CD14-positive monocyte (primary cell): ENCODE measurements around the gene APOL4. TPM values are rescaled to one million over a fixed set of nuclear protein-coding genes. Genes with fewer than 3 reads are reported as not detected.

Experiments
- DNase-seq, 3 donors: peaks; one replicate each; pipeline ENCODE4 v3.0.0-alpha.2; 2011 to 2022
- H2AFZ ChIP-seq: 2 replicates; pipeline ENCODE4 v1.6.0; 2012; ENCODE audit warnings: mild to moderate bottlenecking, low read depth, low read length, inconsistent platforms; ENCODE audit not compliant: insufficient read depth, poor library complexity, severe bottlenecking
- H3K27ac ChIP-seq, 2 donors: 1 replicate in 1 of 2; 2 replicates in 1 of 2; pipeline ENCODE4 v1.5.1; 2012 to 2013; ENCODE audit warnings: low read length in 2 of 2, control low read depth in 1 of 2, inconsistent platforms in 1 of 2, low read depth in 1 of 2, mild to moderate bottlenecking in 1 of 2
- H3K27me3 ChIP-seq, 2 donors: one replicate each; pipeline versions ENCODE4 v1.6.0 to v1.6.1; 2011 to 2013; ENCODE audit warnings: low read length in 2 of 2; ENCODE audit not compliant: control insufficient read depth in 2 of 2, insufficient read depth in 2 of 2
- H3K36me3 ChIP-seq, 2 donors: replicated peaks in 1 of 2; 1 replicate in 1 of 2; 2 replicates in 1 of 2; pipeline versions ENCODE4 v1.5.1 to v1.6.1; 2012 to 2013; ENCODE audit warnings: low read length in 2 of 2, control low read depth in 1 of 2, inconsistent platforms in 1 of 2, mild to moderate bottlenecking in 1 of 2; ENCODE audit not compliant: insufficient read depth in 2 of 2, control insufficient read depth in 1 of 2
- H3K4me1 ChIP-seq, 2 donors: 1 replicate in 1 of 2; 2 replicates in 1 of 2; pipeline versions ENCODE4 v1.5.1 to v1.6.1; 2012 to 2013; ENCODE audit warnings: low read length in 2 of 2, control low read depth in 1 of 2, inconsistent platforms in 1 of 2, mild to moderate bottlenecking in 1 of 2, moderate library complexity in 1 of 2; ENCODE audit not compliant: insufficient read depth in 2 of 2, control insufficient read depth in 1 of 2
- H3K4me2 ChIP-seq: replicated peaks from 2 replicates; pipeline ENCODE3; 2012; ENCODE audit warnings: low read length, moderate library complexity, mild to moderate bottlenecking; ENCODE audit not compliant: poor library complexity, severe bottlenecking; ENCODE audit errors: extremely low read depth
- H3K4me3 ChIP-seq, 3 experiments: fragments of 200-600 bp in 1 of 3; sonication (generic) in 1 of 3; replicated peaks in 1 of 3; 1 replicate in 2 of 3; 2 replicates in 1 of 3; pipeline ENCODE4 v1.5.1; 2011 to 2013; ENCODE audit warnings: low read length in 3 of 3, mild to moderate bottlenecking in 3 of 3, control low read depth in 2 of 3, low read depth in 2 of 3, inconsistent platforms in 1 of 3, moderate library complexity in 1 of 3
- H3K79me2 ChIP-seq: 2 replicates; pipeline ENCODE4 v1.6.0; 2012; ENCODE audit warnings: mild to moderate bottlenecking, control low read depth, inconsistent platforms, low read length, moderate library complexity; ENCODE audit not compliant: insufficient read depth
- H3K9ac ChIP-seq: 2 replicates; pipeline ENCODE4 v1.6.0; 2017; ENCODE audit warnings: low read length, mild to moderate bottlenecking; ENCODE audit not compliant: insufficient read depth, poor library complexity, severe bottlenecking
- H3K9me3 ChIP-seq, 2 donors: replicated peaks in 1 of 2; 1 replicate in 1 of 2; 2 replicates in 1 of 2; pipeline versions ENCODE4 v1.5.1 to v1.6.1; 2012 to 2013; ENCODE audit warnings: low read length in 2 of 2, control low read depth in 1 of 2; ENCODE audit not compliant: control insufficient read depth in 1 of 2, insufficient read depth in 1 of 2
- H4K20me1 ChIP-seq: 2 replicates; pipeline ENCODE4 v1.6.0; 2012; ENCODE audit warnings: mild to moderate bottlenecking, low read length, control low read depth, moderate library complexity; ENCODE audit not compliant: insufficient read depth
- H3K27ac Mint-ChIP-seq, 7 donors: one replicate each; pipeline ENCODE4 v1.8.0; 2020; ENCODE audit warnings: mild to moderate bottlenecking in 7 of 7, mixed read lengths in 7 of 7, moderate library complexity in 6 of 7, inconsistent platforms in 2 of 7
- H3K27me3 Mint-ChIP-seq, 3 donors: one replicate each; pipeline ENCODE4 v1.8.0; 2021 to 2022; ENCODE audit warnings: low read depth in 3 of 3, mild to moderate bottlenecking in 3 of 3, mixed read lengths in 3 of 3, moderate library complexity in 3 of 3, inconsistent platforms in 1 of 3
- H3K36me3 Mint-ChIP-seq, 2 donors: one replicate each; pipeline ENCODE4 v1.8.0; 2020; ENCODE audit warnings: mixed read lengths in 2 of 2, inconsistent platforms in 1 of 2, mild to moderate bottlenecking in 1 of 2
- H3K4me1 Mint-ChIP-seq: one replicate; pipeline ENCODE4 v1.8.0; 2020; ENCODE audit warnings: mild to moderate bottlenecking, mixed read lengths
- H3K4me3 Mint-ChIP-seq, 2 donors: one replicate each; pipeline ENCODE4 v1.8.0; 2020; ENCODE audit warnings: mild to moderate bottlenecking in 2 of 2, mixed read lengths in 2 of 2, moderate library complexity in 1 of 2
- H3K9me3 Mint-ChIP-seq, 7 donors: one replicate each; pipeline ENCODE4 v1.8.0; 2020 to 2022; ENCODE audit warnings: mixed read lengths in 7 of 7, mild to moderate bottlenecking in 6 of 7, moderate library complexity in 6 of 7, inconsistent platforms in 2 of 7
- CTCF ChIP-seq: fragments of 200-600 bp; IDR thresholded peaks from one replicate; pipeline ENCODE4 v1.8.0; 2022; ENCODE audit warnings: antibody characterized with exemption, mild to moderate bottlenecking
- WGBS: methylation state at CpG from one replicate; pipeline ENCODE4 v1.1.5; 2013; ENCODE audit warnings: missing lambda C conversion rate; ENCODE audit not compliant: insufficient coverage; 5-methylcytosine and 5-hydroxymethylcytosine counted together
- intact Hi-C, 2 donors: fragments of 100-400 bp; cut with micrococcal nuclease; formaldehyde crosslinking; loops; one replicate each; pipeline versions ENCODE4 v1.15.0 to v1.15.1; 2023
- polyA plus RNA-seq, 3 donors: library from polyadenylated mRNA; depleted of rRNA in 1 of 3; unstranded in 2 of 3; stranded (reverse) in 1 of 3; fragments of 300-500 nt in 2 of 3; fragments of >200 nt in 1 of 3; fragmentation: Illumina TruSeq in 2 of 3; gene quantifications; 1 replicate in 2 of 3; 2 replicates in 1 of 3; pipeline ENCODE4 v1.2.3, GENCODE V29; 2012 to 2021

Gene APOL4
- polyA plus RNA-seq, 3 donors = 0.51 to 1.4 (median 0.71) TPM

- no peaks in the 10 kb centered on the region for H3K9me3 ChIP-seq
- Mint-ChIP-seq H3K4me3 (no peak overlapping the region), H3K27me3 (no peaks in the 10 kb centered on the region), H3K9me3 (no peaks in the 10 kb centered on the region), H3K4me1 (peaks cover 16% of the 10 kb centered on the region), H3K36me3 (peaks cover 80 to 86% of the 10 kb centered on the region in 2 donors), H3K27ac (peak overlapping the region in 2 of 7 donors; percentile 15 to 68)
- H3K4me2 ChIP-seq = no peak overlapping the region
- no peaks in the 10 kb centered on the region for H3K4me1 ChIP-seq
- intact Hi-C loops = no loop called here
- TF ChIP-seq CTCF = no peak
- H3K79me2 ChIP-seq = no peaks in the 10 kb centered on the region
- H2AFZ ChIP-seq = no peak overlapping the region
- no peak overlapping the region for H3K9ac ChIP-seq
- H4K20me1 ChIP-seq = peaks cover 70% of the 10 kb centered on the region
- H3K27me3 ChIP-seq = no peaks in the 10 kb centered on the region
- no peak overlapping the region for H3K27ac ChIP-seq
- DNase-seq = no peak
- 83% methylated on average over 3 of the region's 5 CpGs for WGBS
- peaks cover 60 to 81% of the 10 kb centered on the region in 2 donors for H3K36me3 ChIP-seq
- no peak overlapping the region for H3K4me3 ChIP-seq
Measured at GRCh38 chr22:36143066-36143815, 58.4 kb downstream of the APOL4 start.

GRCh38 chr22:36141481-36141880 lies 60.1 kb downstream of the APOL4 start:
- Histone ChIP-seq H3K36me3 (peaks cover 46 to 63% of the 10 kb centered on the region in 2 donors), H3K79me2 (no peaks in the 10 kb centered on the region), H4K20me1 (peaks cover 53% of the 10 kb centered on the region), H3K4me2 (no peak overlapping the region), H3K27ac (no peak overlapping the region), H2AFZ (no peak overlapping the region), H3K4me3 (no peak overlapping the region), H3K4me1 (no peaks in the 10 kb centered on the region), H3K9me3 (no peaks in the 10 kb centered on the region), H3K27me3 (no peaks in the 10 kb centered on the region), H3K9ac (no peak overlapping the region)
- no peak for DNase-seq
- Mint-ChIP-seq H3K27ac (peak overlapping the region in 1 of 7 donors; percentile 53), H3K4me1 (peaks cover 10% of the 10 kb centered on the region), H3K36me3 (peaks cover 63 to 69% of the 10 kb centered on the region in 2 donors), H3K27me3 (peaks cover 0 to 1% (median 0%) of the 10 kb centered on the region in 3 donors), H3K4me3 (no peak overlapping the region), H3K9me3 (no peaks in the 10 kb centered on the region)
- intact Hi-C loops = no loop called here
- no peak for TF ChIP-seq CTCF
- 93% methylated on average over 8 of the region's 9 CpGs for WGBS

Other genes starting within 250 kb of the APOL4 start
- not detected for gene RBFOX2, start 173.0 kb downstream of the APOL4 start, polyA plus RNA-seq
- gene APOL3, start 41.1 kb downstream of the APOL4 start, polyA plus RNA-seq = 10 to 100 TPM; 39.9 to 97.0 (median 61.3) TPM
- 10 to 100 TPM; 12.6 to 47.0 (median 13.2) TPM for gene APOL2, start 37.7 kb upstream of the APOL4 start, polyA plus RNA-seq
- gene APOL1, start 51.3 kb upstream of the APOL4 start, polyA plus RNA-seq = 1 to 10 TPM; 3.4 to 7.5 (median 6.1) TPM
- 100 to 1,000 TPM in 1 of 3 donors, 10 to 100 TPM in 2; 35.6 to 163 (median 79.5) TPM for gene MYH9, start 186.2 kb upstream of the APOL4 start, polyA plus RNA-seq